HG02840 (cell line): ENCODE measurements around the gene ALG9.
A peak's percentile ranks its signal among the peaks of the same experiment; 100 is the strongest.
"Not testable (repeated sequence)": the region's sequence is repeated elsewhere in the genome, so short reads cannot be mapped to it uniquely, and the experiment has no call there.

Experiments
- ATAC-seq: cut with Tn5 transposase; IDR thresholded peaks from one replicate; pipeline ENCODE4 v1.9.1; 2021; ENCODE audit warnings: mild to moderate bottlenecking, moderate library complexity, moderate number of reproducible peaks; ENCODE audit not compliant: unreplicated experiment, low FRiP score

The ALG9 gene

GRCh38 chr11:111801135-111801534, 70.2 kb downstream of the ALG9 start:
- ATAC-seq, result no peak

- no peak for ATAC-seq
Measured at GRCh38 chr11:111798279-111798678, 73.1 kb downstream of the ALG9 start.

DNA sequence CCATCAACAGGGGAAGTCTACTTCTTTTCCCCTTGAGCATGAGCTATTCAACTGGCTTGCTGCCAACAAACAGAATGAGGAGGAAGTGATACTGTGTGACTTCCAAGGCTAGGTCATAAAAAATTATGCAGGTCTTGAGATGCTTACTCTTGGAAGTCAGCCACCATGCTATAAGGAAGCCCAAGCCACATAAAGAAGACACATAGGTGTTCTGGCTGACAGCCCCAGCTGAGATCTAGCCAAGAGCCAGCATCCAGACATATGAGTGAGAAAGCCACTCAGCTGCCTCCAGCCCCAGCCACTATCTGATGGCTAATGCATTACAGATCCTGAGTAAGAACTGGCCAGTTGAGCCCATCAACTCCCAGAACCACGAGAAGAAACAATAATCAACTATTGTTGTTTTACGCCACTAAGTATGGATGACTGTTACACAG, 74.2 kb downstream of the ALG9 start:
- no peak for ATAC-seq

GRCh38 chr11:111796696-111797095, 74.7 kb downstream of the ALG9 start:
- no peak for ATAC-seq

GRCh38 chr11:111795334-111795985, 75.9 kb downstream of the ALG9 start:
- ATAC-seq, result no peak

- ATAC-seq, result no peak
Measured at GRCh38 chr11:111793863-111794262, 77.5 kb downstream of the ALG9 start.

DNA sequence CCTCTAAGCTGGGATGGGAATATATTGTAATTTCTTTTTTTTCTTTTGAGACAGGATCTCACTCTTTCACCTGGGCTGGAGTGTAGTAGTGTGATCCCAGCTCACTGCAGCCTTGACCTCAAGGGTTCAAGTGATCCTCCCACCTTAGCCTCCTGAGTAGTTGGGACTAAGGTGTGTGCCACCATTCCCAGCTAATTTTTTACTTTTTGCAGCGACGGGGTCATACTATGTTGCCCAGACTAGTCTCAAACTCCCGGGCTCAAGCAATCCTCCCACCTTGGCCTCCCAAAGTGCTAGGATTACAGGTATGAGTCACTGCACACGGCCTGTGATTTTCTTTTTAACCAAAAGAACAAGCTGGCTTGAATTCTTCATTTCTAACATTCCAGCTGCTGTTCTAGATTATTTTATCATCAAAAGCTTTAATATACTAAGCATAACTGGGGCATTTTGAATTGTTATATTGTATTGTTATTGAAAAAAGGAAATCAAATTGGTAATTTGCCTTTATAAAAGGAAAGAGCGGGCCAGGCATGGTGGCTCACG, 78.4 kb downstream of the ALG9 start:
- no peak for ATAC-seq

DNA sequence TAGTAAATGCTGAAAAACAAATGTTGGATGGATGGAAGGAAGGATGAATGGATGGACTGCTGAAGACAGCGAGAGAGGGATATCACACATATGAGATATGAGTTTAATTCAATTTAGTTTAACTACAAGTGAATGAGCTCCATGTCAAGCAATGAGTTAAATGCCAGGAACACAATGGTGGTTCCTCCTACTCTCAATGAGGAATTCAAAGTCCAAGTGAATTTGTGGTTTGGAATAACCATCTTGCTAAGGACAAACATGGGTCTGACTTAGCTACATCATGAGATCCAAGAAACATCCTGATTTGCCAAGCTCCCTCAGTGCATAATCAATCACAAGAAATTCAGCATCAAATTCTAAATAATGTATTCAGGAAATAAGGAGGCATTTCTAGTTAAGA, 79.1 kb downstream of the ALG9 start:
- no peak for ATAC-seq

GRCh38 chr11:111788464-111788863, 82.9 kb downstream of the ALG9 start:
- no peak for ATAC-seq

- ATAC-seq, result no peak
Measured at GRCh38 chr11:111788051-111788450, 83.3 kb downstream of the ALG9 start.

GRCh38 chr11:111785886-111786412, 85.4 kb downstream of the ALG9 start:
- ATAC-seq, result no peak

DNA sequence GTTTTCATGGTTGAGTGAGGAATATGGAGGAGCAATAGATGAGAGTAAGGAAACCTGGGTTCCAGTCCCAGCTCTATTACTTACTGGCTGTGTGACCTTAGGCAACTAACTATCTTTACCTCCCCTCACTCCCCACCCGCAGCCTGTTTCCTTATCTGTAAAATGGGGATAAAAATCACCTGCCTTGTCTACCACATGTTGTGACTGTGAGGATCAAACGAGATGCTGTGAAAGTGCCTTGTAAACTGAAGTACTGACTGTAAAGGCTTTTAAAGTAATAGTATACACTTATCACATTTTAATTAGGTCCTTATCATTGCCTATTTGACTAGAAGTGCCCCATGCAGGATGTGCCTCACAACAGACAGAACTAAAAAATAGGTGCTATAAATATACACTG, 86.3 kb downstream of the ALG9 start:
- no peak for ATAC-seq

GRCh38 chr11:111784311-111784710, 87.1 kb downstream of the ALG9 start:
- ATAC-seq, result not testable (repeated sequence)

GRCh38 chr11:111782109-111782741, 89.2 kb downstream of the ALG9 start:
- ATAC-seq, result no peak

DNA sequence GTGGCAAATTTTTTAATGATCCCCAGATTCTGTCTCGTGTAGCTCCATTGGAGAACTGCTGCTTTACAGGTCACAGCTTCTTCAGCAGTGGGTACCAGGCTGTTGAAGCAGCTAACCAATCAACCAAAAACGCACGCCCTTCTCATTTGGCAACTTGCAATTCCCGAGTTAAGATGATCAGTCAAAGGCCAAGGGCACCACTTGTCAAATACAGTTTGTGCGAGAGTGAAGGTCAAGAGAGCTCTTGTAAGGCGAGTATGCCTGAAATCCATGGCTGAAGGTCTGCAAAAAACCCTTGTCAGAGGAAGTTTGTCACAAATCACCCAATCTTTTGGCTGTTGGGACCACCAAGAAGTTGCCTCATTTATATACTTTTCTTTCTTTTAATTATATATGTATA, 92.3 kb downstream of the ALG9 start:
- ATAC-seq, result no peak

DNA sequence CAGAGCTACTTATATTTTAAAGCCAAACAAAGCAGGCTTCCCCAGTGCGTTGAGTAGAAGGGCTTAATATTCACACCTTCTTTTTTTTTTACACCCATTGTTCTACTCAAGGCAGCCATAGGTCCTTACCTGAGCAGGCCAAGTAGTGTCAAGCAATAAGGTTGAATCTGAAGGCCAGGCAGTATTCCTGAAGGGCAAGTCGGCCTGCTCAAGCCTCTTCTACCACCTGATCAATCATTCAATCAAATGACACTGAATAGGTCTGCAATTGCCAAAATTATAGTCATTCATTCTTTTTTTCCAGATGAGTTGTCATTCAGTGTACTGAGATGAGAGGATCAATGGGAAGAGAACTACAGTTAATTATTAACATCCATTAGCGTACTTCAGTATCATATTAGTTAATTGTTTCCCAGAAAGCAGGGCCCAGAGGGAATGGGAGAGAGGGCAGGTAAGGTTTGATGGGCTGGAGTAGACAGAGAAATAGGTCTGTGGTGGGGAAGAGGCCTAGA, 93.3 kb downstream of the ALG9 start:
- ATAC-seq, result no peak

DNA sequence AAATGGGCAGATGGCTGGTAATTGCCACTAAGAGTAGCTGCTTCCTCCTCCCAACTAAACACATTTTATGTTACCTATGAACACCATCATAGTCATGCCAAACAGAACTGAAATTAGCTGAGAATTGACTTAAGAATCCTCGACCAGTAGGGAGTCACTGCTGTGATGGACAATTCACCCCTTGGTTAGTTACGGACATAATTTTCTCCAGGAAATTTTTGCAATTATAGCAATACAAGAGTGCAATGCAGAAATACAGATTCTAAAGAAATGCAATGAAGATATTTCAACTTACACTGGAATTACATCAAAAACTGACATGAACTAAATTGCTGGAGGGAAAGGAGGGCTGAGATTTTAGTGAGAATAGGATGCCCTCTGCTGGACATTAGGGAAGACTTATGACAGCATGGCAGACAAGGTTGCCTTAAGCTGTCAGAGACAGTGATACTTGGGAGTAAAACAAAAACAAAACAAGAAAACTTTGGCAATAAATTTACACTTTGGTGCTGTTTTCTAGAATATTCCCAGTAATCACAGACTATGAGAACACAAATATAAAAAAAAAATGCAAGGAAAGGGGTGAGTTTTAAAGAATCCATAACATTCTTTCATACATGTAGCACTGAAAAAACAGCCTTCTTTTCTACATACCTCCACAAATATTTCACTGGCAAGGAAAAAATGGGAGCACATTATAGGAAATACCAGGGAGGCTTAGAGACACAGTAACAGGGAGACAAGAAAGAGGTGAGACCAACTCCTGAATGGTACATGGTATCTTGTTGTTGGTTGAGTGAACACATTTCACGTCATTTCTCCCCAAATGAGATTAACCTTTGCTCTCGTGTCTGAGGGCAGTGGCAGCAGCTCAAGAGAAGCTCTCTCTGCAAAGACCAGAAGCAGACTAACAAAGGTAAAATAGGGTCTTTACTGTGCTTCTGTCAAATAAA, 94.0 kb downstream of the ALG9 start:
- ATAC-seq, result peak; percentile 61

GRCh38 chr11:111776398-111777093, 94.8 kb downstream of the ALG9 start:
- peak; percentile 94 for ATAC-seq

- no peak for ATAC-seq
Measured at GRCh38 chr11:111774955-111775710, 96.2 kb downstream of the ALG9 start.
